ENCODE measurements around the gene YWHAE. TPM values are rescaled to one million over a fixed set of nuclear protein-coding genes. Genes with fewer than 3 reads are reported as not detected.

Gene YWHAE
- total RNA-seq, 1 donor from 2014 or later: 820 TPM

DNA sequence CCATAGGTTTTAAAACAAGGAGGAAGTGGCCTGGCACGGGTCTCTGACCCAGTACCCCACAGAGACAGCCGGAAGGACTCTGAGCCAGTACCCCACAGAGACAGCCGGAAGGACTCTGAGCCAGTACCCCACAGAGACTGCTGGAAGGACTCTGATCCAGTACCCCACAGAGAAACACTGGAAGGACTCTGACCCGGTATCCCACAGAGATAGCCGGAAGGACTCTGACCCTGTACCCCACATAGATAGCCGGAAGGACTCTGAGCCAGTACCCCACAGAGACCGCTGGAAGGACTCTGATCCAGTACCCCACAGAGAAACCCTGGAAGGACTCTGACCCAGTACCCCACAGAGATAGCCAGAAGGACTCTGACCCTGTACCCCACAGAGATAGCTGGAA lies 71.6 kb downstream of the YWHAE start:
- H3K36me3 Mint-ChIP-seq (ENCODE audit: low read depth, unreplicated experiment): no peaks in the 10 kb centered on the region
- H3K4me3 Mint-ChIP-seq (ENCODE audit: unreplicated experiment): no peak overlapping the region
- H3K9me3 Mint-ChIP-seq (ENCODE audit: unreplicated experiment): no peaks in the 10 kb centered on the region
- no peak for TF ChIP-seq CTCF (IDR thresholded peaks at IDR 0.05; ENCODE audit: unreplicated experiment)
- H3K27me3 Mint-ChIP-seq (ENCODE audit: unreplicated experiment): peaks cover 4% of the 10 kb centered on the region
- no peak overlapping the region for H3K27ac Mint-ChIP-seq (ENCODE audit: unreplicated experiment)
- H3K4me1 Mint-ChIP-seq (ENCODE audit: unreplicated experiment): peaks cover 4% of the 10 kb centered on the region
- DNase-seq (ENCODE audit: low spot score): no peak

- DNase-seq (ENCODE audit: low spot score): no peak
- no peaks in the 10 kb centered on the region for H3K9me3 Mint-ChIP-seq (ENCODE audit: unreplicated experiment)
- TF ChIP-seq CTCF (IDR thresholded peaks at IDR 0.05; ENCODE audit: unreplicated experiment): no peak
- H3K27ac Mint-ChIP-seq (ENCODE audit: unreplicated experiment): no peak overlapping the region
- no peaks in the 10 kb centered on the region for H3K36me3 Mint-ChIP-seq (ENCODE audit: low read depth, unreplicated experiment)
- H3K4me3 Mint-ChIP-seq (ENCODE audit: unreplicated experiment): no peak overlapping the region
- no peaks in the 10 kb centered on the region for H3K4me1 Mint-ChIP-seq (ENCODE audit: unreplicated experiment)
- H3K27me3 Mint-ChIP-seq (ENCODE audit: unreplicated experiment): peaks cover 4% of the 10 kb centered on the region
These were observed 74.3 kb downstream of the YWHAE start for GRCh38 chr17:1325766-1326165.

- TF ChIP-seq CTCF (IDR thresholded peaks at IDR 0.05; ENCODE audit: unreplicated experiment): no peak
- H3K4me1 Mint-ChIP-seq (ENCODE audit: unreplicated experiment): no peaks in the 10 kb centered on the region
These were observed 75.7 kb downstream of the YWHAE start for GRCh38 chr17:1324201-1324771.

GRCh38 chr17:1323336-1323735 lies 76.7 kb downstream of the YWHAE start:
- H3K36me3 Mint-ChIP-seq (ENCODE audit: low read depth, unreplicated experiment): no peaks in the 10 kb centered on the region
- no peaks in the 10 kb centered on the region for H3K4me1 Mint-ChIP-seq (ENCODE audit: unreplicated experiment)
- H3K4me3 Mint-ChIP-seq (ENCODE audit: unreplicated experiment): no peak overlapping the region
- no peaks in the 10 kb centered on the region for H3K9me3 Mint-ChIP-seq (ENCODE audit: unreplicated experiment)
- TF ChIP-seq CTCF (IDR thresholded peaks at IDR 0.05; ENCODE audit: unreplicated experiment): no peak
- peaks cover 5% of the 10 kb centered on the region for H3K27me3 Mint-ChIP-seq (ENCODE audit: unreplicated experiment)
- no peak for DNase-seq (ENCODE audit: low spot score)
- no peak overlapping the region for H3K27ac Mint-ChIP-seq (ENCODE audit: unreplicated experiment)

More at GRCh38 chr17:1324201-1324771, 75.7 kb downstream of the YWHAE start:
- Mint-ChIP-seq H3K9me3 (ENCODE audit: unreplicated experiment) (no peaks in the 10 kb centered on the region), H3K27ac (ENCODE audit: unreplicated experiment) (no peak overlapping the region), H3K27me3 (ENCODE audit: unreplicated experiment) (peaks cover 5% of the 10 kb centered on the region), H3K36me3 (ENCODE audit: low read depth, unreplicated experiment) (no peaks in the 10 kb centered on the region), H3K4me3 (ENCODE audit: unreplicated experiment) (no peak overlapping the region)
- DNase-seq (ENCODE audit: low spot score): no peak

- DNase-seq (ENCODE audit: low spot score): no peak
- no peak for TF ChIP-seq CTCF (IDR thresholded peaks at IDR 0.05; ENCODE audit: unreplicated experiment)
- Mint-ChIP-seq H3K27ac (ENCODE audit: unreplicated experiment) (no peak overlapping the region), H3K4me1 (ENCODE audit: unreplicated experiment) (no peaks in the 10 kb centered on the region), H3K9me3 (ENCODE audit: unreplicated experiment) (no peaks in the 10 kb centered on the region), H3K27me3 (ENCODE audit: unreplicated experiment) (peaks cover 5% of the 10 kb centered on the region), H3K4me3 (ENCODE audit: unreplicated experiment) (no peak overlapping the region), H3K36me3 (ENCODE audit: low read depth, unreplicated experiment) (no peaks in the 10 kb centered on the region)
These were observed 77.5 kb downstream of the YWHAE start for GRCh38 chr17:1322480-1322879.
